A673 (cell line): ENCODE data around the gene CUBN. TPM values are rescaled to one million over a fixed set of nuclear protein-coding genes. Genes with fewer than 3 reads are reported as not detected.

Experiments
- BruUV-seq: library from RNA; stranded (reverse); fragments of 400-500 nt; replicated peaks from 2 replicates; lab custom pipeline; 2021; lab: Mats Ljungman, UMichigan
- CTCF ChIA-PET: fragments of 300-600 bp; sonication (Branson Sonifier 250); formaldehyde crosslinking; loops from one replicate; lab custom pipeline; 2022; ENCODE audit warnings: antibody characterized with exemption; lab: Charles Lee
- POLR2A ChIA-PET: fragments of 300-600 bp; sonication (Branson Sonifier 250); formaldehyde crosslinking; loops from one replicate; lab custom pipeline; 2022; ENCODE audit warnings: antibody characterized with exemption; ENCODE audit not compliant: low non-redundant PET; lab: Charles Lee
- DNase-seq: peaks from one replicate; pipeline ENCODE4 v3.0.0-alpha.2; 2015; ENCODE audit warnings: low spot score
- H3K27ac ChIP-seq: fragments of 200-600 bp; sonication (generic); 2 replicates; pipeline ENCODE4 v1.5.1; 2016; ENCODE audit warnings: mixed run types, low read depth, mild to moderate bottlenecking, mixed read lengths, antibody characterized with exemption, low read length; ENCODE audit not compliant: poor library complexity, severe bottlenecking
- H3K27me3 ChIP-seq: fragments of 200-600 bp; sonication (generic); replicated peaks from 2 replicates; pipeline ENCODE4 v1.6.1; 2017; ENCODE audit warnings: mixed run types, low read depth, mild to moderate bottlenecking, mixed read lengths, antibody characterized with exemption, low read length; ENCODE audit not compliant: insufficient read depth, poor library complexity
- H3K36me3 ChIP-seq: fragments of 200-600 bp; sonication (generic); 2 replicates; pipeline ENCODE4 v1.6.1; 2016; ENCODE audit warnings: mixed run types, mild to moderate bottlenecking, mixed read lengths, antibody characterized with exemption, low read length; ENCODE audit not compliant: insufficient read depth, poor library complexity, severe bottlenecking
- H3K4me1 ChIP-seq: fragments of 200-600 bp; sonication (generic); 2 replicates; pipeline ENCODE4 v1.6.1; 2017; ENCODE audit warnings: mixed run types, mild to moderate bottlenecking, mixed read lengths, antibody characterized with exemption, low read length; ENCODE audit not compliant: insufficient read depth, poor library complexity, severe bottlenecking
- H3K4me3 ChIP-seq: fragments of 200-600 bp; sonication (generic); 2 replicates; pipeline ENCODE4 v1.5.1; 2016; ENCODE audit warnings: low read depth, mixed run types, mild to moderate bottlenecking, mixed read lengths, low read length; ENCODE audit not compliant: poor library complexity, severe bottlenecking
- H3K9me3 ChIP-seq: fragments of 200-600 bp; sonication (generic); 2 replicates; pipeline ENCODE4 v1.6.1; 2016; ENCODE audit warnings: mixed run types, low read depth, mild to moderate bottlenecking, mixed read lengths, antibody characterized with exemption, low read length; ENCODE audit not compliant: poor library complexity, severe bottlenecking
- CTCF ChIP-seq: fragments of 300-800, 200-600 bp; sonication (generic); conservative IDR thresholded peaks from 2 replicates; pipeline ENCODE4 v1.5.1; 2017; ENCODE audit warnings: low read depth, mild to moderate bottlenecking, antibody characterized with exemption, low read length, moderate library complexity, mixed read lengths
- EZH2 ChIP-seq: fragments of 200-600 bp; sonication (generic); IDR thresholded peaks from 2 replicates; pipeline ENCODE4 v1.6.1; 2017; ENCODE audit warnings: borderline replicate concordance, low read depth, mild to moderate bottlenecking, mixed read lengths, antibody characterized with exemption, low read length; ENCODE audit not compliant: poor library complexity, severe bottlenecking
- intact Hi-C: fragments of 100-400 bp; cut with micrococcal nuclease; formaldehyde crosslinking; loops from one replicate; pipeline ENCODE4 v1.10.0; 2022; ENCODE audit not compliant: unreplicated experiment
- total RNA-seq: library from RNA; stranded (reverse); gene quantifications from 2 replicates; pipeline ENCODE4 v1.2.3, GENCODE V29; 2021

Gene CUBN
- total RNA-seq, 1 experiment from 2014 or later, result 3.4 TPM

- peaks cover 8% of the 10 kb centered on the region for H3K4me1 ChIP-seq
- no peaks in the 10 kb centered on the region for H3K27me3 ChIP-seq
- no peaks in the 10 kb centered on the region for H3K9me3 ChIP-seq
- CTCF ChIA-PET, result no interaction called here
- intact Hi-C loops, result no loop called here
- no peak overlapping the region for H3K4me3 ChIP-seq
- no peaks in the 10 kb centered on the region for H3K36me3 ChIP-seq
- no peak for DNase-seq
- BruUV-seq, result no TSS peak
- POLR2A ChIA-PET, result no interaction called here
- no peak overlapping the region for H3K27ac ChIP-seq
- TF ChIP-seq CTCF, result no peak
- TF ChIP-seq EZH2, result no peak
These were observed 91.7 kb downstream of the CUBN start for GRCh38 chr10:17037910-17038309.

GRCh38 chr10:17035446-17035845 lies 94.2 kb downstream of the CUBN start:
- Histone ChIP-seq H3K9me3 (no peaks in the 10 kb centered on the region), H3K4me1 (peaks cover 21% of the 10 kb centered on the region)

GRCh38 chr10:17033529-17034260 lies 95.9 kb downstream of the CUBN start:
- Histone ChIP-seq H3K4me1 (peaks cover 34% of the 10 kb centered on the region), H3K36me3 (no peaks in the 10 kb centered on the region), H3K27me3 (no peaks in the 10 kb centered on the region), H3K9me3 (no peaks in the 10 kb centered on the region), H3K4me3 (no peak overlapping the region), H3K27ac (no peak overlapping the region)
- no TSS peak for BruUV-seq
- no peak for TF ChIP-seq EZH2
- no peak for TF ChIP-seq CTCF
- DNase-seq, result no peak
- ChIA-PET POLR2A (no interaction called here), CTCF (no interaction called here)
- intact Hi-C loops, result no loop called here

More at GRCh38 chr10:17035446-17035845, 94.2 kb downstream of the CUBN start:
- Histone ChIP-seq H3K27me3 (no peaks in the 10 kb centered on the region), H3K4me3 (no peak overlapping the region), H3K36me3 (no peaks in the 10 kb centered on the region), H3K27ac (no peak overlapping the region)
- no peak for DNase-seq
- ChIA-PET CTCF (no interaction called here), POLR2A (no interaction called here)
- intact Hi-C loops, result no loop called here
- no peak for TF ChIP-seq CTCF
- TF ChIP-seq EZH2, result no peak
- no TSS peak for BruUV-seq
